Activated naive CD8-positive, alpha-beta T cell treated with anti-CD3 and anti-CD28 coated beads, Interleukin-2, amount 50 U/mL, for 16 hours (primary cell): ENCODE results near the gene PGLYRP4.

Experiments used
- DNase-seq: peaks from one replicate; pipeline ENCODE4 v3.0.0-alpha.2; 2020; ENCODE audit warnings: low read depth, low spot score

The PGLYRP4 gene

GRCh38 chr1:153291514-153291913, 57.1 kb downstream of the PGLYRP4 start:
- DNase-seq = no peak

DNA sequence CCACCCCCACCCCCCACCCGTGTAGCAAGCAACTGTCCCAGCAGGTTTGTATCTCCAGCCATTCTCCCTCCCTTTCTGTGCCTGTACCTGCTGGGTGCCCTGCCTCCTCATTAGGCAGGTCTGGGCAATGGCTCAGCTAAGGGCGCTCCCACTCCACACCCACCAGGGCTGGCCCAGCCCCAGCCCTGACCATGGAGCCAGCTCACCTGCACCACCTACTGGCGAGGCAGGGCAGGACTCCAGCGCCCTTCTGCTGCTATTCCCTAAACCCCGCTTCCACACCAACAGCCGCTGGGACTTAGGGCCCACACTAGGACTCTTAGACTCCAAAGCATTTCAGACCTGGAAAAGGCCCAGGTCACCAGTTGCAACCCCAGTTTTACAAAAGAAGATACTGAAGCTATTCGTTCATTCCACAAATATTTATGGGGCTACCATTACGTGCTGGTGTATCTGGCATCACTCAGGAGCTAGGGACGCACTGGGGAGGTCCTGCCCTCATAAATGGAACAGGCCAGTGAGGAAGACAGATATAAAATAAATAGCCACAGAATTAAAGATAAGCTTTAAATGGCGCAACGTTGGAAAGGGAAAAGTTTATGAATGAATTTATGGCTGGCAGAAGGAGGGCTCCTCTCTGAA, 59.9 kb downstream of the PGLYRP4 start:
- DNase-seq = no peak
